ENCODE results near the gene TRPM4.

DNA sequence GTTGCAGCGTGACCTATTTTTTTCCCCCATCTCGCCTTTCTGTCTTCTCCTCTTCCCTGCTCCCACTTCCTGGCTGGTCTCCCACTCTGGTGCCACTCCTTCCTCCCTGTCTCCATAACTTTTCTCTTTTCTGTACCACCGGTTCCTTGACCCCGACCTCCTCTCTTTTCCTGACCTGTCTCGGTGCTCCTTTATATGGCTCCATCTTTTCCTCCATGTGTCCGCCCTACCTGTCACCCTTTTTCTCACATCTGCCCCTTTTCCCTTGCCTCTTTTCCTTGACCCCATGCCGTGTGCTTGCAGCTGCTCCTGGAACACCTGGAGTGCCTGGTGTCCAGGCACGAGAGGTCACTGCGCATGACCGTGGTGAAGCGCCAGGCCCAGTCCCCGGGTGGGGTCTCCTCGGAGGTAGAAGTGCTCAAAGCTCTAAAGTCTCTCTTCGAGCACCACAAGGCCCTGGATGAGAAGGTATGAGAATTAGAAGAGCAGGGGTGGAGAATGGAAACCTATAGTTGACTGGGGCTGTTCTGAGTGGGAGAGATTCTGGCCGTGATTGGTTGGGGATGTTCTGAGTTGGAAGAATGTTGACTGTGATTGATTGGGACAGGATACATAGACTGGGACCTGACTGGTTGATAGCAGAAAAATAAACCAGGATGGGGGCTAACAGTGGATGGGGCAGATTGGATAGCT is 28.9 kb upstream of the TRPM4 start:
- TF ChIP-seq, protein P1, sequence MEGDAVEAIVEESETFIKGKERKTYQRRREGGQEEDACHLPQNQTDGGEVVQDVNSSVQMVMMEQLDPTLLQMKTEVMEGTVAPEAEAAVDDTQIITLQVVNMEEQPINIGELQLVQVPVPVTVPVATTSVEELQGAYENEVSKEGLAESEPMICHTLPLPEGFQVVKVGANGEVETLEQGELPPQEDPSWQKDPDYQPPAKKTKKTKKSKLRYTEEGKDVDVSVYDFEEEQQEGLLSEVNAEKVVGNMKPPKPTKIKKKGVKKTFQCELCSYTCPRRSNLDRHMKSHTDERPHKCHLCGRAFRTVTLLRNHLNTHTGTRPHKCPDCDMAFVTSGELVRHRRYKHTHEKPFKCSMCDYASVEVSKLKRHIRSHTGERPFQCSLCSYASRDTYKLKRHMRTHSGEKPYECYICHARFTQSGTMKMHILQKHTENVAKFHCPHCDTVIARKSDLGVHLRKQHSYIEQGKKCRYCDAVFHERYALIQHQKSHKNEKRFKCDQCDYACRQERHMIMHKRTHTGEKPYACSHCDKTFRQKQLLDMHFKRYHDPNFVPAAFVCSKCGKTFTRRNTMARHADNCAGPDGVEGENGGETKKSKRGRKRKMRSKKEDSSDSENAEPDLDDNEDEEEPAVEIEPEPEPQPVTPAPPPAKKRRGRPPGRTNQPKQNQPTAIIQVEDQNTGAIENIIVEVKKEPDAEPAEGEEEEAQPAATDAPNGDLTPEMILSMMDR (IDR thresholded peaks at IDR 0.05): no peak
- TF ChIP-seq POLR2A (IDR thresholded peaks at IDR 0.05; ENCODE audit: low read depth): no peak
